GM12873 (cell line): ENCODE data around the gene TXNRD2.

ENCODE experiments used
- TF ChIP-seq, protein P1 (sequence below): IDR thresholded peaks from 2 replicates; pipeline ENCODE4 v1.5.1; 2012; ENCODE audit warnings: low read depth, mild to moderate bottlenecking, moderate library complexity, low read length, control low read depth; ENCODE audit not compliant: insufficient read depth; ENCODE audit errors: missing control alignments

TXNRD2 gene

DNA sequence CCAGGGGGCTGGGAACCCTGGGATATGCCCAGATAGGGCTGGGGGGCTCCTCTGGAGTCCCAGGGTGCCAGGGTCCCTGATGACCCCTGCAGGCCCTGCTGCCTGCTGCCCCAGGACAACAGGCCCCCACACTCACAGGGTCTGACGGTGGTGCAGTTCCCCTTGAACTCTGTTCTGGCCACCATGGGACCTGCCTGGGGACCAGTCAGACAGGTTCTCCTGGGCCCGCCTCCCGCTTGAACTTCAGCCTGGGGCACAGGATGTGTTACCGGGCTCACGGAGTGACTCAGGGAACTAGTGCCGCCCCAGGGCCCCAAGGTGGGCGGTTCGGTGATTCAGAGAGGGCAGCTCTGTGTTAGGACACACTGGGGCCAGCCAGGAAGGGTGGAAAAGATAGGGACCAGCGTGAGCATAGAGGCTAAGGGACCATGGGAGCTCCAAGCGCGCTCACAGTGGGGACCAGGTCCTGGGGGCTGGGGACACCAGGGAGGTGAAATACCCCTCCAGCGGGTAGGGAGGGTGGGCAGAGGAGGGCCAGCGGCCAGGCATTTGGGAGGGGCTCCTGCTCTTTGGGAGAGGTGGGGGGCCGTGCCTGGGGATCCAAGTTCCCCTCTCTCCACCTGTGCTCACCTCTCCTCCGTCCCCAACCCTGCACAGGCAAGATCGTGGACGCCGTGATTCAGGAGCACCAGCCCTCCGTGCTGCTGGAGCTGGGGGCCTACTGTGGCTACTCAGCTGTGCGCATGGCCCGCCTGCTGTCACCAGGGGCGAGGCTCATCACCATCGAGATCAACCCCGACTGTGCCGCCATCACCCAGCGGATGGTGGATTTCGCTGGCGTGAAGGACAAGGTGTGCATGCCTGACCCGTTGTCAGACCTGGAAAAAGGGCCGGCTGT, 21.5 kb upstream of the TXNRD2 start:
- TF ChIP-seq, protein P1, sequence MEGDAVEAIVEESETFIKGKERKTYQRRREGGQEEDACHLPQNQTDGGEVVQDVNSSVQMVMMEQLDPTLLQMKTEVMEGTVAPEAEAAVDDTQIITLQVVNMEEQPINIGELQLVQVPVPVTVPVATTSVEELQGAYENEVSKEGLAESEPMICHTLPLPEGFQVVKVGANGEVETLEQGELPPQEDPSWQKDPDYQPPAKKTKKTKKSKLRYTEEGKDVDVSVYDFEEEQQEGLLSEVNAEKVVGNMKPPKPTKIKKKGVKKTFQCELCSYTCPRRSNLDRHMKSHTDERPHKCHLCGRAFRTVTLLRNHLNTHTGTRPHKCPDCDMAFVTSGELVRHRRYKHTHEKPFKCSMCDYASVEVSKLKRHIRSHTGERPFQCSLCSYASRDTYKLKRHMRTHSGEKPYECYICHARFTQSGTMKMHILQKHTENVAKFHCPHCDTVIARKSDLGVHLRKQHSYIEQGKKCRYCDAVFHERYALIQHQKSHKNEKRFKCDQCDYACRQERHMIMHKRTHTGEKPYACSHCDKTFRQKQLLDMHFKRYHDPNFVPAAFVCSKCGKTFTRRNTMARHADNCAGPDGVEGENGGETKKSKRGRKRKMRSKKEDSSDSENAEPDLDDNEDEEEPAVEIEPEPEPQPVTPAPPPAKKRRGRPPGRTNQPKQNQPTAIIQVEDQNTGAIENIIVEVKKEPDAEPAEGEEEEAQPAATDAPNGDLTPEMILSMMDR = no peak

DNA sequence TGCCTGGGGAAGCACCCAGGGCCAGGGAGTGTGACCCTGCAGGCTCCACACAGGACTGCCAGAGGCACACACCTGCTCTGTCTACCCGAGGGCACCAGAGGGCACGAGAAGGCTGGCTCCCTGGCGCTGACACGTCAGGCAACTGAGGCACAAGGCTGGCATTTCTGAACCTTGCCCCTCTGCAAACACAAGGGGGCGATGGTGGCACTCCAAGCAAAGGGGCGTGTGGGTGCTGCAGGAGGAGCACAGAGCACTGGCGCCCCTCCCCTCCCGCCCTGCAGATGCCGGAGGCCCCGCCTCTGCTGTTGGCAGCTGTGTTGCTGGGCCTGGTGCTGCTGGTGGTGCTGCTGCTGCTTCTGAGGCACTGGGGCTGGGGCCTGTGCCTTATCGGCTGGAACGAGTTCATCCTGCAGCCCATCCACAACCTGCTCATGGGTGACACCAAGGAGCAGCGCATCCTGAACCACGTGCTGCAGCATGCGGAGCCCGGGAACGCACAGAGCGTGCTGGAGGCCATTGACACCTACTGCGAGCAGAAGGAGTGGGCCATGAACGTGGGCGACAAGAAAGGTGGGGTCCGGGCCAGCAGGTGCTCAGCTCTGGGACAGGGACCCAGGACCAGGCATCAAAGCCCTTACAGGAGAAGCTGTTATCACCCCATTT, 20.8 kb upstream of the TXNRD2 start:
- TF ChIP-seq, protein P1 = peak; percentile 74

GRCh38 chr22:19961868-19962245, 20.2 kb upstream of the TXNRD2 start:
- TF ChIP-seq, protein P1 = no peak

- TF ChIP-seq, protein P1 = no peak
Observed at GRCh38 chr22:19961201-19961580, 19.6 kb upstream of the TXNRD2 start.

DNA sequence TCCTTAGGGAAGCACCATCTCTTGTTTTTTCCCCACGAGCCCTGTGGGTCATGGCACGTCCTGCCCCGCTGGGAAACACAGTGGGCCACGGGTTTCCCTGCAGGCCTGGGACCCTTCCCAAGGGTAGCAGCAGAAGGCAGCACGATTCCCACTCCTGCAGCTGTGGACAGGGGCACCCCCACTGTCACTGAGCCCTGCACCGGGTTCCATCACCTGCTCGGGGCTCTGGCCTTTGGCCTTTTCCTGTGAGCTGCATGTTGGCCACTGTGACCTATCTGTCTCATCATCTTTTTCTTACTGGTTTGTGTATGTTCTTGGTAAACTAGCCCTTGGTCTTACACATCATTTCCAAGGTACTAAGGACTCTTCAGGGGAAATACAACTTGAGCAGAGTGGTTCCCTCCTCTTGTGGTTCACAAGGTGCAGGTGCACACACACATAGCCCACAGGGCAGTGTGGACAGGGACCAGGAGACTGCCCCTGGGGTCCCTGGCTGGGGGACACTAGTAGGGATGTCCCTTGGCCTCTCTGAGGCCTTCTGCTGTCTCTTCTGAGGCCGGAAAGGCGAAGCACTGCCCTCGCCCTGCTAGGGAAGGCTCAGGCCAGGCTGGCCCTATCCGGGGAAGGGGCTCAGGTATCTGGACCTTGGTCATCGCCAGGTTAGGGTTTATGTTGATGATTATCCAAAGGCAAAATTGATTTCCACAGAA, 19.0 kb upstream of the TXNRD2 start:
- TF ChIP-seq, protein P1 = no peak

GRCh38 chr22:19959587-19960490, 18.2 kb upstream of the TXNRD2 start:
- TF ChIP-seq, protein P1 = no peak
